NAMALWA (cell line): ENCODE data around the gene CPLX3.
"Not testable (repeated sequence)": the region's sequence is repeated elsewhere in the genome, so short reads cannot be mapped to it uniquely, and the experiment has no call there.

ENCODE experiments used
- DNase-seq: peaks from one replicate; pipeline ENCODE4 v3.0.0-alpha.2; 2015; ENCODE audit warnings: low spot score

The CPLX3 gene

GRCh38 chr15:74826364-74826819 is at the start of gene CPLX3:
CPLX3 (plus strand) TSS chr15:74826627; CDS start chr15:74826704, 77 bp downstream.
- DNase-seq = no peak

- DNase-seq = peak; percentile 95
These were observed 49.3 kb upstream of the CPLX3 start for GRCh38 chr15:74776821-74777768.

GRCh38 chr15:74777769-74778598 is 48.4 kb upstream of the CPLX3 start:
- no peak for DNase-seq

- DNase-seq = no peak
These were observed 47.8 kb upstream of the CPLX3 start for GRCh38 chr15:74778599-74778970.

- DNase-seq = peak; percentile 53
These were observed 47.2 kb upstream of the CPLX3 start for GRCh38 chr15:74779162-74779648.

- peak; percentile 80 for DNase-seq
These were observed 45.6 kb upstream of the CPLX3 start for GRCh38 chr15:74780523-74781430.

- DNase-seq = peak; percentile 81
These were observed 44.8 kb upstream of the CPLX3 start, which contains the start of gene CSK for GRCh38 chr15:74781431-74782258. CSK (plus strand) TSS chr15:74782080; CDS start chr15:74798298, 16,218 bp downstream.

- peak; percentile 56 for DNase-seq
These were observed 44.0 kb upstream of the CPLX3 start for GRCh38 chr15:74782259-74783071.

- DNase-seq = peak; percentile 86
These were observed 43.2 kb upstream of the CPLX3 start for GRCh38 chr15:74783072-74783807.

GRCh38 chr15:74783808-74784175 is 42.6 kb upstream of the CPLX3 start:
- peak; percentile 44 for DNase-seq

GRCh38 chr15:74784426-74785193 is 41.8 kb upstream of the CPLX3 start:
- DNase-seq = peak; percentile 84

- peak; percentile 61 for DNase-seq
These were observed 41.0 kb upstream of the CPLX3 start for GRCh38 chr15:74785194-74786032.

GRCh38 chr15:74786081-74786480 is 40.3 kb upstream of the CPLX3 start:
- DNase-seq = not testable (repeated sequence)

- DNase-seq = peak; percentile 53
These were observed 39.8 kb upstream of the CPLX3 start for GRCh38 chr15:74786551-74787165.

GRCh38 chr15:74787251-74788041 is 39.0 kb upstream of the CPLX3 start:
- DNase-seq = peak; percentile 98
